ENCODE results near the gene TTLL5. TPM values are rescaled to one million over a fixed set of nuclear protein-coding genes. Genes with fewer than 3 reads are reported as not detected.

TTLL5 gene
- polyA plus RNA-seq, 1 of the 3 experiments (the other 2 are of a cell fraction): 9.6 TPM

DNA sequence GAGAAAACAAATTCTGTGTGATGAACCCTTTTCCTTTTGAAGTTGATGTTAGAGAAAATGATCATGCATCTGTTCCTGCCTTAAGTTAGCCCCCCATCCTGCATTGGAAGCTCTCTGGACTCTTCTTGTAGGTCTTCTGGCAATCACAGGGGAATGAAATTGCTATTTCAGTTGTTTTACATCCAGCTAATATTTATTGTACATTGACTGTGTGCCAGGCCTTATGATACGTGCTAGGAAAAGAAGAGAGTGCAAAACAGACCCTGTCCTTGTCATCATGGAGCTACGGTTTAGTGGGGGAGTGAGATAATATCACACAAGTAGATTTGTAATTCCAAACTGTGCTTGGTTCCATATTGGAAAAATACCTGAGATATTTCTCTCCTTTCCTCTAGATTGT lies 202.2 kb downstream of the TTLL5 start:
- DNase-seq: no peak
- TF ChIP-seq, protein P1, sequence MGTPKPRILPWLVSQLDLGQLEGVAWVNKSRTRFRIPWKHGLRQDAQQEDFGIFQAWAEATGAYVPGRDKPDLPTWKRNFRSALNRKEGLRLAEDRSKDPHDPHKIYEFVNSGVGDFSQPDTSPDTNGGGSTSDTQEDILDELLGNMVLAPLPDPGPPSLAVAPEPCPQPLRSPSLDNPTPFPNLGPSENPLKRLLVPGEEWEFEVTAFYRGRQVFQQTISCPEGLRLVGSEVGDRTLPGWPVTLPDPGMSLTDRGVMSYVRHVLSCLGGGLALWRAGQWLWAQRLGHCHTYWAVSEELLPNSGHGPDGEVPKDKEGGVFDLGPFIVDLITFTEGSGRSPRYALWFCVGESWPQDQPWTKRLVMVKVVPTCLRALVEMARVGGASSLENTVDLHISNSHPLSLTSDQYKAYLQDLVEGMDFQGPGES (IDR thresholded peaks at IDR 0.05; ENCODE audit: low read depth, low read length): no peak
- no peak for TF ChIP-seq EZH2phosphoT487 (IDR thresholded peaks at IDR 0.05; ENCODE audit: borderline replicate concordance, low read depth)
- no peak for TF ChIP-seq RFX5 (IDR thresholded peaks at IDR 0.05; ENCODE audit: low read length)
- no peak for TF ChIP-seq YY1 (IDR thresholded peaks at IDR 0.05; ENCODE audit: low read depth)
- TF ChIP-seq, protein P2, sequence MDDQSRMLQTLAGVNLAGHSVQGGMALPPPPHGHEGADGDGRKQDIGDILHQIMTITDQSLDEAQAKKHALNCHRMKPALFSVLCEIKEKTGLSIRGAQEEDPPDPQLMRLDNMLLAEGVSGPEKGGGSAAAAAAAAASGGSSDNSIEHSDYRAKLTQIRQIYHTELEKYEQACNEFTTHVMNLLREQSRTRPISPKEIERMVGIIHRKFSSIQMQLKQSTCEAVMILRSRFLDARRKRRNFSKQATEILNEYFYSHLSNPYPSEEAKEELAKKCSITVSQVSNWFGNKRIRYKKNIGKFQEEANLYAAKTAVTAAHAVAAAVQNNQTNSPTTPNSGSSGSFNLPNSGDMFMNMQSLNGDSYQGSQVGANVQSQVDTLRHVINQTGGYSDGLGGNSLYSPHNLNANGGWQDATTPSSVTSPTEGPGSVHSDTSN (IDR thresholded peaks at IDR 0.05): no peak
- no peak for TF ChIP-seq GABPA (IDR thresholded peaks at IDR 0.05; ENCODE audit: low read depth)
- TF ChIP-seq, protein P3, sequence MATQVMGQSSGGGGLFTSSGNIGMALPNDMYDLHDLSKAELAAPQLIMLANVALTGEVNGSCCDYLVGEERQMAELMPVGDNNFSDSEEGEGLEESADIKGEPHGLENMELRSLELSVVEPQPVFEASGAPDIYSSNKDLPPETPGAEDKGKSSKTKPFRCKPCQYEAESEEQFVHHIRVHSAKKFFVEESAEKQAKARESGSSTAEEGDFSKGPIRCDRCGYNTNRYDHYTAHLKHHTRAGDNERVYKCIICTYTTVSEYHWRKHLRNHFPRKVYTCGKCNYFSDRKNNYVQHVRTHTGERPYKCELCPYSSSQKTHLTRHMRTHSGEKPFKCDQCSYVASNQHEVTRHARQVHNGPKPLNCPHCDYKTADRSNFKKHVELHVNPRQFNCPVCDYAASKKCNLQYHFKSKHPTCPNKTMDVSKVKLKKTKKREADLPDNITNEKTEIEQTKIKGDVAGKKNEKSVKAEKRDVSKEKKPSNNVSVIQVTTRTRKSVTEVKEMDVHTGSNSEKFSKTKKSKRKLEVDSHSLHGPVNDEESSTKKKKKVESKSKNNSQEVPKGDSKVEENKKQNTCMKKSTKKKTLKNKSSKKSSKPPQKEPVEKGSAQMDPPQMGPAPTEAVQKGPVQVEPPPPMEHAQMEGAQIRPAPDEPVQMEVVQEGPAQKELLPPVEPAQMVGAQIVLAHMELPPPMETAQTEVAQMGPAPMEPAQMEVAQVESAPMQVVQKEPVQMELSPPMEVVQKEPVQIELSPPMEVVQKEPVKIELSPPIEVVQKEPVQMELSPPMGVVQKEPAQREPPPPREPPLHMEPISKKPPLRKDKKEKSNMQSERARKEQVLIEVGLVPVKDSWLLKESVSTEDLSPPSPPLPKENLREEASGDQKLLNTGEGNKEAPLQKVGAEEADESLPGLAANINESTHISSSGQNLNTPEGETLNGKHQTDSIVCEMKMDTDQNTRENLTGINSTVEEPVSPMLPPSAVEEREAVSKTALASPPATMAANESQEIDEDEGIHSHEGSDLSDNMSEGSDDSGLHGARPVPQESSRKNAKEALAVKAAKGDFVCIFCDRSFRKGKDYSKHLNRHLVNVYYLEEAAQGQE (IDR thresholded peaks at IDR 0.05; ENCODE audit: low read depth, low read length): no peak
- TF ChIP-seq, protein P4, sequence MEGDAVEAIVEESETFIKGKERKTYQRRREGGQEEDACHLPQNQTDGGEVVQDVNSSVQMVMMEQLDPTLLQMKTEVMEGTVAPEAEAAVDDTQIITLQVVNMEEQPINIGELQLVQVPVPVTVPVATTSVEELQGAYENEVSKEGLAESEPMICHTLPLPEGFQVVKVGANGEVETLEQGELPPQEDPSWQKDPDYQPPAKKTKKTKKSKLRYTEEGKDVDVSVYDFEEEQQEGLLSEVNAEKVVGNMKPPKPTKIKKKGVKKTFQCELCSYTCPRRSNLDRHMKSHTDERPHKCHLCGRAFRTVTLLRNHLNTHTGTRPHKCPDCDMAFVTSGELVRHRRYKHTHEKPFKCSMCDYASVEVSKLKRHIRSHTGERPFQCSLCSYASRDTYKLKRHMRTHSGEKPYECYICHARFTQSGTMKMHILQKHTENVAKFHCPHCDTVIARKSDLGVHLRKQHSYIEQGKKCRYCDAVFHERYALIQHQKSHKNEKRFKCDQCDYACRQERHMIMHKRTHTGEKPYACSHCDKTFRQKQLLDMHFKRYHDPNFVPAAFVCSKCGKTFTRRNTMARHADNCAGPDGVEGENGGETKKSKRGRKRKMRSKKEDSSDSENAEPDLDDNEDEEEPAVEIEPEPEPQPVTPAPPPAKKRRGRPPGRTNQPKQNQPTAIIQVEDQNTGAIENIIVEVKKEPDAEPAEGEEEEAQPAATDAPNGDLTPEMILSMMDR (IDR thresholded peaks at IDR 0.05): no peak
- no peak for TF ChIP-seq FOSL2 (IDR thresholded peaks at IDR 0.05; ENCODE audit: borderline replicate concordance, low read depth)
- TF ChIP-seq MEF2A (IDR thresholded peaks at IDR 0.05; ENCODE audit: borderline replicate concordance, low read depth): no peak
- no peak for TF ChIP-seq MXI1 (IDR thresholded peaks at IDR 0.05; ENCODE audit: low read depth, low read length)
- no peak for TF ChIP-seq JUND (IDR thresholded peaks at IDR 0.05)
- TF ChIP-seq RAD21 (IDR thresholded peaks at IDR 0.05; ENCODE audit: low read length): no peak
- no peak for TF ChIP-seq CHD2 (IDR thresholded peaks at IDR 0.05; ENCODE audit: low read length, partially characterized antibody)
- no peak for TF ChIP-seq FOXM1 (IDR thresholded peaks at IDR 0.05; ENCODE audit: low read depth)
- ChIA-PET CTCF (interaction anchor here (0.8 to 1.3 kb wide), 4 partner anchors 10 to 118 kb away, joined by 3 read pairs; partner anchors contain the start of gene TGFB3), POLR2A (no interaction called here)
- Histone ChIP-seq H3K27ac (ENCODE audit: low read depth in 2 of 2, low read length in 1 of 2) (no peak overlapping the region), H3K4me3 (ENCODE audit: low read depth in 2 of 2, low read length in 1 of 2) (no peak overlapping the region), H3K4me1 (ENCODE audit: control insufficient read depth in 1 of 2, insufficient read depth in 2 of 2, low read depth in 1 of 2, low read length in 1 of 2) (peaks cover 4 to 48% of the 10 kb centered on the region in 2 experiments), H3K9me3 (no peaks in the 10 kb centered on the region), H3F3A (replicated peaks; ENCODE audit: insufficient read depth) (peaks cover 26% of the 10 kb centered on the region), H3K36me3 (replicated peaks in 1 of 2; ENCODE audit: control insufficient read depth in 1 of 2, insufficient read depth in 2 of 2, low read length in 1 of 2) (peaks cover 3 to 4% of the 10 kb centered on the region in 2 experiments), H3K79me2 (ENCODE audit: insufficient read depth) (no peaks in the 10 kb centered on the region), H2AFZ (ENCODE audit: low read depth) (no peak overlapping the region), H4K20me1 (ENCODE audit: insufficient read depth) (no peaks in the 10 kb centered on the region), H3K4me2 (no peak overlapping the region), H3K27me3 (ENCODE audit: insufficient read depth) (no peaks in the 10 kb centered on the region), H3K9me2 (no peaks in the 10 kb centered on the region), H3K9ac (no peak overlapping the region)
- 80% methylated on average over 2 of the region's 2 CpGs for WGBS (ENCODE audit: low lambda C conversion rate)

Data from SK-N-SH (cell line).